ENCODE measurements around the gene MTHFD1L.
"Not testable (repeated sequence)": the region's sequence is repeated elsewhere in the genome, so short reads cannot be mapped to it uniquely, and the experiment has no call there.

The MTHFD1L gene

GRCh38 chr6:151119823-151120524 is 254.5 kb downstream of the MTHFD1L start:
- Histone ChIP-seq H2AFZ (ENCODE audit: low read depth, low read length) (no peak overlapping the region), H3K4me1 (ENCODE audit: insufficient read depth, low read length) (0 out of 2 replicates have a peak, but pooled peaks cover 3% of the 10 kb centered on the region), H3K27ac (ENCODE audit: low read length) (no peak overlapping the region), H3K4me3 (ENCODE audit: low read depth in 1 of 2, low read length in 2 of 2) (no peak overlapping the region), H3K27me3 (ENCODE audit: insufficient read depth, low read length, poor library complexity) (no peaks in the 10 kb centered on the region), H3K9me3 (ENCODE audit: insufficient read depth, low read length, severe bottlenecking) (no peaks in the 10 kb centered on the region), H3K79me2 (ENCODE audit: insufficient read depth, low read length) (no peaks in the 10 kb centered on the region), H3K4me2 (ENCODE audit: insufficient read depth, low read length) (no peak overlapping the region), H4K20me1 (ENCODE audit: insufficient read depth, low read length) (no peaks in the 10 kb centered on the region), H3K36me3 (ENCODE audit: insufficient read depth, low read length) (no peaks in the 10 kb centered on the region), H3K9ac (ENCODE audit: low read depth, low read length) (no peak overlapping the region)
- ATAC-seq (ENCODE audit: insufficient read depth, low read depth): no peak
- TF ChIP-seq CTCF (IDR thresholded peaks at IDR 0.05; ENCODE audit: borderline replicate concordance, extremely low read depth, low read length, poor library complexity, severe bottlenecking): no peak
- no peak for TF ChIP-seq EZH2 (IDR thresholded peaks at IDR 0.05; ENCODE audit: borderline replicate concordance, low read depth, low read length, severe bottlenecking)
- no peak for DNase-seq

- ATAC-seq (ENCODE audit: insufficient read depth, low read depth): no peak
- 0 out of 2 replicates have a peak, but pooled peaks cover 3% of the 10 kb centered on the region for H3K4me1 ChIP-seq (ENCODE audit: insufficient read depth, low read length)
- H2AFZ ChIP-seq (ENCODE audit: low read depth, low read length): no peak overlapping the region
- H3K9ac ChIP-seq (ENCODE audit: low read depth, low read length): no peak overlapping the region
- H3K27ac ChIP-seq (ENCODE audit: low read length): no peak overlapping the region
- DNase-seq: no peak
- no peak overlapping the region for H3K4me3 ChIP-seq (ENCODE audit: low read depth in 1 of 2, low read length in 2 of 2)
- no peaks in the 10 kb centered on the region for H3K36me3 ChIP-seq (ENCODE audit: insufficient read depth, low read length)
- no peaks in the 10 kb centered on the region for H3K79me2 ChIP-seq (ENCODE audit: insufficient read depth, low read length)
- H3K27me3 ChIP-seq (ENCODE audit: insufficient read depth, low read length, poor library complexity): no peaks in the 10 kb centered on the region
- TF ChIP-seq EZH2 (IDR thresholded peaks at IDR 0.05; ENCODE audit: borderline replicate concordance, low read depth, low read length, severe bottlenecking): no peak
- TF ChIP-seq CTCF (IDR thresholded peaks at IDR 0.05; ENCODE audit: borderline replicate concordance, extremely low read depth, low read length, poor library complexity, severe bottlenecking): no peak
- no peaks in the 10 kb centered on the region for H4K20me1 ChIP-seq (ENCODE audit: insufficient read depth, low read length)
- no peak overlapping the region for H3K4me2 ChIP-seq (ENCODE audit: insufficient read depth, low read length)
- H3K9me3 ChIP-seq (ENCODE audit: insufficient read depth, low read length, severe bottlenecking): no peaks in the 10 kb centered on the region
Observed at GRCh38 chr6:151121900-151122299, 256.4 kb downstream of the MTHFD1L start.

- not testable (repeated sequence) for ATAC-seq (ENCODE audit: insufficient read depth, low read depth); DNase-seq; H3K79me2 ChIP-seq (ENCODE audit: insufficient read depth, low read length); H3K9ac ChIP-seq (ENCODE audit: low read depth, low read length); H3K27me3 ChIP-seq (ENCODE audit: insufficient read depth, low read length, poor library complexity); H3K4me2 ChIP-seq (ENCODE audit: insufficient read depth, low read length); H3K4me3 ChIP-seq (ENCODE audit: low read depth in 1 of 2, low read length in 2 of 2); H3K36me3 ChIP-seq (ENCODE audit: insufficient read depth, low read length); H3K4me1 ChIP-seq (ENCODE audit: insufficient read depth, low read length); H3K9me3 ChIP-seq (ENCODE audit: insufficient read depth, low read length, severe bottlenecking); H3K27ac ChIP-seq (ENCODE audit: low read length); H2AFZ ChIP-seq (ENCODE audit: low read depth, low read length); H4K20me1 ChIP-seq (ENCODE audit: insufficient read depth, low read length)
Observed at GRCh38 chr6:151123641-151124040, 258.1 kb downstream of the MTHFD1L start.

GRCh38 chr6:151125242-151125641 is 259.7 kb downstream of the MTHFD1L start:
- H3K4me2 ChIP-seq (ENCODE audit: insufficient read depth, low read length); H3K27ac ChIP-seq (ENCODE audit: low read length); H3K9me3 ChIP-seq (ENCODE audit: insufficient read depth, low read length, severe bottlenecking); H4K20me1 ChIP-seq (ENCODE audit: insufficient read depth, low read length); H3K4me3 ChIP-seq (ENCODE audit: low read depth in 1 of 2, low read length in 2 of 2); ATAC-seq (ENCODE audit: insufficient read depth, low read depth); H3K4me1 ChIP-seq (ENCODE audit: insufficient read depth, low read length); DNase-seq; H3K9ac ChIP-seq (ENCODE audit: low read depth, low read length); H3K79me2 ChIP-seq (ENCODE audit: insufficient read depth, low read length); H2AFZ ChIP-seq (ENCODE audit: low read depth, low read length); H3K27me3 ChIP-seq (ENCODE audit: insufficient read depth, low read length, poor library complexity); H3K36me3 ChIP-seq (ENCODE audit: insufficient read depth, low read length): not testable (repeated sequence)

- ATAC-seq (ENCODE audit: insufficient read depth, low read depth); H3K79me2 ChIP-seq (ENCODE audit: insufficient read depth, low read length); H3K27ac ChIP-seq (ENCODE audit: low read length); H3K4me3 ChIP-seq (ENCODE audit: low read depth in 1 of 2, low read length in 2 of 2); H3K4me1 ChIP-seq (ENCODE audit: insufficient read depth, low read length); H2AFZ ChIP-seq (ENCODE audit: low read depth, low read length); H3K4me2 ChIP-seq (ENCODE audit: insufficient read depth, low read length); H4K20me1 ChIP-seq (ENCODE audit: insufficient read depth, low read length); H3K27me3 ChIP-seq (ENCODE audit: insufficient read depth, low read length, poor library complexity); H3K9ac ChIP-seq (ENCODE audit: low read depth, low read length); H3K36me3 ChIP-seq (ENCODE audit: insufficient read depth, low read length); H3K9me3 ChIP-seq (ENCODE audit: insufficient read depth, low read length, severe bottlenecking); DNase-seq: not testable (repeated sequence)
Observed at GRCh38 chr6:151125651-151126416, 260.3 kb downstream of the MTHFD1L start.

- not testable (repeated sequence) for H3K27me3 ChIP-seq (ENCODE audit: insufficient read depth, low read length, poor library complexity); H3K27ac ChIP-seq (ENCODE audit: low read length); H3K4me1 ChIP-seq (ENCODE audit: insufficient read depth, low read length); H3K4me2 ChIP-seq (ENCODE audit: insufficient read depth, low read length); H2AFZ ChIP-seq (ENCODE audit: low read depth, low read length); DNase-seq; H3K9ac ChIP-seq (ENCODE audit: low read depth, low read length); H3K9me3 ChIP-seq (ENCODE audit: insufficient read depth, low read length, severe bottlenecking); H3K36me3 ChIP-seq (ENCODE audit: insufficient read depth, low read length); H4K20me1 ChIP-seq (ENCODE audit: insufficient read depth, low read length); H3K79me2 ChIP-seq (ENCODE audit: insufficient read depth, low read length); H3K4me3 ChIP-seq (ENCODE audit: low read depth in 1 of 2, low read length in 2 of 2); ATAC-seq (ENCODE audit: insufficient read depth, low read depth)
Observed at GRCh38 chr6:151126417-151126724, 260.9 kb downstream of the MTHFD1L start.

Data from DND-41 (cell line).